ENCODE measurements around the gene CAPN10.

CAPN10 gene

DNA sequence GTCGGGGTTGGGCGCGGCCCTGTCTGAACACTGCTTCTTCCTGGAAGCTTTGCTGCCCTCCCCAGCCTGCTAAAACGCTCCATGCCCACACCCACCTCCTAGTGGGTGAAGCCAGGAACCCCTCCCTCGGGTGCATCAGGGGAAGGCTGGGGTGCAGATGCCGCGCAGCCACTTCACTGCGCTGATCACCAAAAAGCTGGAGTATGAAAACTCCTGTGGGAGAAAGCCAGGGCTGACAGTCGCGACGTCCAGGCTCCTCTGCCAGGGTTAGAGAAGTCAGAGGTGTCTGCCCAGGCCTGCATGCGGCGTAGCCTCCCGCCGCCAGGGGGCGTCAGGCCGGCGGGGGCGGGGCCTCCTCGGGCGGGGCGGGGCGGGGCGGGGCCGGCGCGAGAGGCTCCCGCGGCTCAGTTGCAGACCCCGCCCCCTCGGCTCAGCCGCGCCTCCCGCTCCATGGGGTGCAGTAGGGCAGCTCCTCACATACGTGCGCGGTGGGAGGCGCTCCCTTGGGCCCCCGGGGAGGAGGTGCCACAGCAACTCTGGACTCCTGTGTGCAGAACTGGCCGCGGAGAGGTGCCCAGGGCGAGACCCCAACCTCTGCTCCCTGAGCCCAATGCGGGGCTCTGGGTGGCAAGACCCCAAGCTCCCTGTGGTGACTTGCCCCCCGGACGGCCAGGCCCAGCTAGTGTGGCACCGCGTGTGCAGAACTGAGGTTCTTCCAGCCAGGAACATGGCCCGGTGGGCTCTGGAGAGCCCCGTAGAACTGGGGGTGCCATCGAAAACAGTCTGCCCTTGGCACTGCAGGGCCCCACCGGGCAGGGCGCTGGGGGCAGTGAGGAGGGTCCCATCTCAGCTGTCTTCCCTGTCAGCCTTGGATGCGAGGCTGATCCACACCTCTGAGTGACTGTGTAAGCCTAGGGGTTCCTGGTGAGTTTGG lies 20.1 kb upstream of the CAPN10 start:
- H3K36me3 ChIP-seq (ENCODE audit: control insufficient read depth, insufficient read depth, low read length) = peaks cover 3% of the 10 kb centered on the region
- peak overlapping the region; percentile 58 for H3K9ac ChIP-seq (ENCODE audit: low read length)
- no peaks in the 10 kb centered on the region for H3K27me3 ChIP-seq (ENCODE audit: control insufficient read depth, insufficient read depth, low read length)
- H3K4me1 ChIP-seq (ENCODE audit: control insufficient read depth, insufficient read depth, low read length) = peaks cover 30% of the 10 kb centered on the region
- H3K4me3 ChIP-seq (ENCODE audit: low read length) = peak overlapping the region; percentile 90
- H3K27ac ChIP-seq (ENCODE audit: low read depth, low read length) = peak overlapping the region; percentile 47

DNA sequence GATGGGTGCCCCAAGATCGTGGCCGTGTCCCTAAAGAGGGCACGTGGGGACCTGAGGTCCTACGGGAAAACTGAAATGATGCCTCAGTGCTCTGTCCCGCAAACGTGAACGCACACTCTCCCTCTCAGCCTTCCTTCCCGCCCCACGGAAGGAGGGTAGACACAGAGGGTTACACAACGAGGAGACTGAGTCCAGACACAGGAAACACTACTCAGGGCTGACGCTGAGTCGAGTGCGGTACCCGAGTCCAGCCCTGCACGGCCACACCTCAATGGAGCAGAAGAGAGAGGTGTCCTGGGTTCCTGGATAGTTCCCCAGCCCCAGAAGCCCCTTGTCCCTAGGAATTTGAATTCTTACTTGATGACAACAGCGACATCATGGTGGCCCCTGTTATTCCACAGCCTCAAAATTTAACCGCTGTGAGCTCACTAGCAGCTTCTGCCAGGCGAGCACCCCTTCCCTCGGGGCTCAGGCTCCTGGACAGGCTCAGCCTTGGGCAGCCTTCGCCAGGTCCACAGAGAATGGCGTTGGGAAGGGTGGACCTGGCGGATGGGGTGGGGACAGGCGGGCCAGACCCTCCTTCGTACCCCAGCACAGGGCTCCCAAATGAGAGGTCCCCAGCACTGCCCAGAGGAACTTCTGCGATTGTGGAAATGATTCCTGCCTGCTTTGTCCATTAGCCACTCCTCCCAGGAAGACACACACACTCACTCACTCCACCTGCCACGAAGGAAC lies 19.2 kb upstream of the CAPN10 start:
- Histone ChIP-seq H3K36me3 (ENCODE audit: control insufficient read depth, insufficient read depth, low read length) (peaks cover 3% of the 10 kb centered on the region), H3K9ac (ENCODE audit: low read length) (peak overlapping the region; percentile 45), H3K27me3 (ENCODE audit: control insufficient read depth, insufficient read depth, low read length) (no peaks in the 10 kb centered on the region), H3K27ac (ENCODE audit: low read depth, low read length) (peak overlapping the region; percentile 79), H3K4me1 (ENCODE audit: control insufficient read depth, insufficient read depth, low read length) (peaks cover 26% of the 10 kb centered on the region), H3K4me3 (ENCODE audit: low read length) (peak overlapping the region; percentile 90)

DNA sequence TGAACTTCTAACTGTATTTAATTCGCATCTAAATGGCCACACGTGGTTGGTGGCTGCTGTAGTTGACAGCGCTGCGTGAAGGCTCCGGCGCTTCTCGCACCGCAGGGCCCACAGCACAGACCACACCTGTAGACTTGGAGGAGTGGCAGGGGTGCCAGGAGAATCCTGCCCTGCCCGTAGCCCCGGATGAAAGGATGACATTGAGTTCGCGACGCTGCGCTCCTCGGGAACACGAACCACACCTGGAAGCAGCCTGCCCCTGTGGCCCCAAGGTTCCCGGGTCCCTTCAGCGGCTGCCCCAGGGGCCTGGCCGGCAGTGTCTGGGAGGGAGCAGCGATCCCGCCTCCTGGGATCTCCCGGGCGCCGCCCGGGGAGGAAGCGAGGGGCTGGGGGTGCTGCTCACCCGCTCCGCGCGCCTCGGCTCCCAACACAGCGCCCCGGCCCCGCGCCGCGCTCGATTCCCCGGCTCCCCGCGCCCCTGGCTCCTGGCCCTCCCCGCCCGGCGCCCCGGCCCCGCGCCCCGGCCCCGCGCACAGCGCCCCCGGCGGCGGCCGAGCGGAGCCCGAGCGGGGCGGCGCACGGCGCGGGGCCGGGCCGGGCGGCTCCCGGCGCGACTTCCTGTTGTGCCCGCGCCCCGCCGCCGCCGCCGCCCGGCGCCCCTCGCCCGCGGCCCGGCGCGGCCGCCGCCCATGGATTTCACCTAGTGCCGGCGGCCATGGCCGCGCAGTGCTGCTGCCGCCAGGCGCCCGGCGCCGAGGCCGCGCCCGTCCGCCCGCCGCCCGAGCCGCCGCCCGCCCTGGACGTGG lies 18.5 kb upstream of the CAPN10 start, which contains the start of gene RNPEPL1:
Gene RNPEPL1, plus strand, starts transcription at position 613 of the 806 bp plus-strand sequence. Its CDS starts 103 bp downstream, at position 716.
- Histone ChIP-seq H3K36me3 (ENCODE audit: control insufficient read depth, insufficient read depth, low read length) (peaks cover 3% of the 10 kb centered on the region), H3K27ac (ENCODE audit: low read depth, low read length) (peak within 1 kb of the TSS; percentile 79), H3K4me1 (ENCODE audit: control insufficient read depth, insufficient read depth, low read length) (peaks cover 26% of the 10 kb centered on the region), H3K9ac (ENCODE audit: low read length) (peak within 1 kb of the TSS; percentile 82), H3K27me3 (ENCODE audit: control insufficient read depth, insufficient read depth, low read length) (no peaks in the 10 kb centered on the region), H3K4me3 (ENCODE audit: low read length) (peak within 1 kb of the TSS; percentile 90)

- Histone ChIP-seq H3K36me3 (ENCODE audit: control insufficient read depth, insufficient read depth, low read length) (peaks cover under 1% of the 10 kb centered on the region), H3K9ac (ENCODE audit: low read length) (peak overlapping the region; percentile 82)
Measured at GRCh38 chr2:240568678-240569522, 17.6 kb upstream of the CAPN10 start.

GRCh38 chr2:240569523-240569997 lies 17.0 kb upstream of the CAPN10 start:
- Histone ChIP-seq H3K9ac (ENCODE audit: low read length) (no peak overlapping the region), H3K27ac (ENCODE audit: low read depth, low read length) (peak overlapping the region; percentile 48), H3K4me1 (ENCODE audit: control insufficient read depth, insufficient read depth, low read length) (peaks cover 26% of the 10 kb centered on the region), H3K4me3 (ENCODE audit: low read length) (peak overlapping the region; percentile 89), H3K27me3 (ENCODE audit: control insufficient read depth, insufficient read depth, low read length) (no peaks in the 10 kb centered on the region), H3K36me3 (ENCODE audit: control insufficient read depth, insufficient read depth, low read length) (peaks cover 6% of the 10 kb centered on the region)

More at GRCh38 chr2:240568678-240569522, 17.6 kb upstream of the CAPN10 start:
- Histone ChIP-seq H3K27me3 (ENCODE audit: control insufficient read depth, insufficient read depth, low read length) (no peaks in the 10 kb centered on the region), H3K4me3 (ENCODE audit: low read length) (peak overlapping the region; percentile 89), H3K27ac (ENCODE audit: low read depth, low read length) (peak overlapping the region; percentile 48), H3K4me1 (ENCODE audit: control insufficient read depth, insufficient read depth, low read length) (peaks cover 26% of the 10 kb centered on the region)

DNA sequence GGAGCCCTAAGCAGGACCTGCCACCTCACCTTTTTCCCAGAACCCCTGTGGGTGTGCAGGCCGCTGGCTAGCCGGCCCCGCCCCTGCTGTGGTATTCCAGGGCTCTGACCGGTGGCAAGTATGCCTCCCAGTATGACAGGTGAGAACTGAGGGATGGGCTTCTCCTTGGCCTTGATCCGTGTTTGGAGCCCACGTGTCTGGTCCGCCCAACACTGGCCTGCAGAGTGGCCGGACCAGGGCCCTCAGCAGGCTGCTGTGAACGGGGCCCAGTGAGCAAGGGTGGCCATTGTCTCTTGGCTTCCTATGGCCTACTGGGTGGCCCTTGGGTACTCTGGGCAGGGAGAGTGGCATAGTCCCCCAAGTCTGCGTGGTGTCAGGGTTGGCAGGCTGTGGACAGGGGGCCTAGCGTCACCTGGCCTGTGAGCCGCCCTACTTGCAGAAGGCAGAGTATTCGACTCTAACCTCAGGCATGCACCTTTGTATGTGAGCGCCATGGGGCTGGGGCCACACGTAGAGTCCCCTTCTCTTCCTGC lies 16.5 kb upstream of the CAPN10 start:
- Histone ChIP-seq H3K36me3 (ENCODE audit: control insufficient read depth, insufficient read depth, low read length) (peaks cover 11% of the 10 kb centered on the region), H3K9ac (ENCODE audit: low read length) (no peak overlapping the region), H3K4me1 (ENCODE audit: control insufficient read depth, insufficient read depth, low read length) (peaks cover 26% of the 10 kb centered on the region), H3K27ac (ENCODE audit: low read depth, low read length) (no peak overlapping the region), H3K27me3 (ENCODE audit: control insufficient read depth, insufficient read depth, low read length) (no peaks in the 10 kb centered on the region), H3K4me3 (ENCODE audit: low read length) (peak overlapping the region; percentile 89)

DNA sequence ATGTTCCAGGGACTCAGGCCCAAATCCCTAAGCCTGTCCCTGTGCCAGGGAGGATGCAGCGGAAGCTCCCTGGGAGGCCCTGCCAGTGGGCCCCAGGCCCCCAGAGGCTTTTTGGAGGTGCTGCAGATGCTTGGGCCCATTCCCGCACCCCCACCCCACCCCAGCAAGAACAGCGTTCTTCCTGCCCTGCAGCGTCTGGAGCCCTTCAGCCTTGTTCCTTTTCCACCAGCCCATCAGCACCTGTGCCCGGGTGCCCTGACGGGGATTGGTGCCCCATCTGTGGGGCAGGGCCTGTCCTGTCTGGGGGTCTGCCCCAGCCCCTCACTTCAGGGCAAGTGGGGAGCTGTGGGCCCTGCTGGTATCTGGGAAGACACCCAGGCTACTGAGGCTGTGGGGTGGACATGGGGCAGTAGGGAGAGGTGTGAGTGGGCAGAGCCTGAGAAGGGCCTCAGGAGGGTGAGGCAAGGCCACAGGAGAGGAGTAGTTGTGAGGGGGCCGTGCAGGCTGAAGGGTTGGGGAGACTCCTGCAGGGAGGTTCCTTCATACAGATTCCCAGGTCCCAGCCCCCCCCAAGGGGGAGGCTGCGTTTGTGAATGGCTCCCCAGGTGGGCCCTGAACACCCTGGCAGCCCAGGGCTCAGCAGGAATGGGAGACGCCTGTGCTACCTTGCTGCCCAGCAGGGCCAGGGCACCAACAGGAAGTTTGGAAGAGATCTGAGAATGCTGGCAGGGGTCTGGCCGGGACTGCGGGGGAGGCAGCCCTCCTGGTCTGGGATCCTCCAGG lies 15.8 kb upstream of the CAPN10 start:
- Histone ChIP-seq H3K27me3 (ENCODE audit: control insufficient read depth, insufficient read depth, low read length) (no peaks in the 10 kb centered on the region), H3K4me3 (ENCODE audit: low read length) (peak overlapping the region; percentile 89), H3K9ac (ENCODE audit: low read length) (no peak overlapping the region), H3K4me1 (ENCODE audit: control insufficient read depth, insufficient read depth, low read length) (peaks cover 25% of the 10 kb centered on the region), H3K36me3 (ENCODE audit: control insufficient read depth, insufficient read depth, low read length) (peaks cover 13% of the 10 kb centered on the region), H3K27ac (ENCODE audit: low read depth, low read length) (no peak overlapping the region)

GRCh38 chr2:240571314-240571973 lies 15.1 kb upstream of the CAPN10 start:
- no peak overlapping the region for H3K27ac ChIP-seq (ENCODE audit: low read depth, low read length)
- no peak overlapping the region for H3K9ac ChIP-seq (ENCODE audit: low read length)
- H3K4me1 ChIP-seq (ENCODE audit: control insufficient read depth, insufficient read depth, low read length) = peaks cover 21% of the 10 kb centered on the region
- no peak overlapping the region for H3K4me3 ChIP-seq (ENCODE audit: low read length)
- H3K36me3 ChIP-seq (ENCODE audit: control insufficient read depth, insufficient read depth, low read length) = peaks cover 13% of the 10 kb centered on the region
- H3K27me3 ChIP-seq (ENCODE audit: control insufficient read depth, insufficient read depth, low read length) = no peaks in the 10 kb centered on the region

DNA sequence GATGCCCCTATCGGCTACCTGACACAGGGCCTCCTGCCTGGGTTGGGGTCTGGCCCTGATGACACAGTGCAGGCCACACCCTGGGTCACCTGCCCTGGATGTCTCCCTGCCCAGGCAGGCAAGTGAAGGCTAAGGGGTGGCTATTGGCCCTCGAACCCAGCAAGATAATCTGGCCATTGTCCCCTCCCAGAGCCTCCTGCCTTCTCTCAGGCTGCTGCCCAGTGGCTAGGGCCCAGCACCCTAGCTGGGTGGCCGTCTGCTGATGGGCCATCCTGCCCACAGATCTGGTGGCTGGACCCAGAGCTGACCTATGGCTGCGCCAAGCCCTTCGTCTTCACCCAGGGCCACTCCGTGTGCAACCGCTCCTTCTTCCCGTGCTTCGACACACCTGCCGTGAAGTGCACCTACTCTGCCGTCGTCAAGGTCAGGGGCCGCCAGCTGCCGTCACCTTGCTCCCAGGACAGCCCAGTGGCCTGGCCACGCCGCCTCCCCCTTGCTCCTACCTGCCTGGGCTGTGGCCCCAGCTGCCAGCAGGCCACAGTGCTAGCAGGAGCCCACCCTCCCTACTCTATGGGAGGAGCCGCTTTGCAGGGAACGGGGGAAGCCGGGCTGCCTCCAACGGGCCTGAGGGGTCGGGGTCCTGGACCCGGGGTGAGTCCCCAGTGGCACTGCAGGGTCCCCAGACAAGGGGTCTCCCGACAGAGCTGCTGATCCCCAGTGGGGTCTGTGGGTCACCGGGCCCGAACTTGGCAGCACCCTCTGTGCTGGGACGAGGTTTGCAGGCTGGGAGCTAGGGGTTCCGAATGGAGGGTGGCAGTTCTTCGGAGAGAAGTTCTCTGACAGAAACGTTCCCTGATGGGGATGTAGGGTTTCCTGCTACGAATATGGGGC lies 14.1 kb upstream of the CAPN10 start:
- no peak overlapping the region for H3K4me3 ChIP-seq (ENCODE audit: low read length)
- H3K36me3 ChIP-seq (ENCODE audit: control insufficient read depth, insufficient read depth, low read length) = peaks cover 16% of the 10 kb centered on the region
- no peaks in the 10 kb centered on the region for H3K27me3 ChIP-seq (ENCODE audit: control insufficient read depth, insufficient read depth, low read length)
- H3K9ac ChIP-seq (ENCODE audit: low read length) = no peak overlapping the region
- peaks cover 13% of the 10 kb centered on the region for H3K4me1 ChIP-seq (ENCODE audit: control insufficient read depth, insufficient read depth, low read length)
- no peak overlapping the region for H3K27ac ChIP-seq (ENCODE audit: low read depth, low read length)
